22Rv1 (cell line): ENCODE data around the gene TIRAP.

Experiments used
- H3K27ac ChIP-seq: fragments of 450-650 bp; 2 replicates; pipeline ENCODE4 v1.5.1; 2017
- ZFX ChIP-seq: fragments of 450-650 bp; IDR thresholded peaks from 2 replicates; pipeline ENCODE4 v1.6.1; 2017; ENCODE audit warnings: antibody characterized with exemption, borderline replicate concordance
- TF ChIP-seq, protein P1 (sequence below): fragments of 450-650 bp; IDR thresholded peaks from 2 replicates; pipeline ENCODE4 v1.5.1; 2017; ENCODE audit warnings: mild to moderate bottlenecking

Gene TIRAP

GRCh38 chr11:126257764-126258163 lies 25.1 kb upstream of the TIRAP start:
- H3K27ac ChIP-seq: no peak overlapping the region
- no peak for TF ChIP-seq ZFX
- TF ChIP-seq, protein P1, sequence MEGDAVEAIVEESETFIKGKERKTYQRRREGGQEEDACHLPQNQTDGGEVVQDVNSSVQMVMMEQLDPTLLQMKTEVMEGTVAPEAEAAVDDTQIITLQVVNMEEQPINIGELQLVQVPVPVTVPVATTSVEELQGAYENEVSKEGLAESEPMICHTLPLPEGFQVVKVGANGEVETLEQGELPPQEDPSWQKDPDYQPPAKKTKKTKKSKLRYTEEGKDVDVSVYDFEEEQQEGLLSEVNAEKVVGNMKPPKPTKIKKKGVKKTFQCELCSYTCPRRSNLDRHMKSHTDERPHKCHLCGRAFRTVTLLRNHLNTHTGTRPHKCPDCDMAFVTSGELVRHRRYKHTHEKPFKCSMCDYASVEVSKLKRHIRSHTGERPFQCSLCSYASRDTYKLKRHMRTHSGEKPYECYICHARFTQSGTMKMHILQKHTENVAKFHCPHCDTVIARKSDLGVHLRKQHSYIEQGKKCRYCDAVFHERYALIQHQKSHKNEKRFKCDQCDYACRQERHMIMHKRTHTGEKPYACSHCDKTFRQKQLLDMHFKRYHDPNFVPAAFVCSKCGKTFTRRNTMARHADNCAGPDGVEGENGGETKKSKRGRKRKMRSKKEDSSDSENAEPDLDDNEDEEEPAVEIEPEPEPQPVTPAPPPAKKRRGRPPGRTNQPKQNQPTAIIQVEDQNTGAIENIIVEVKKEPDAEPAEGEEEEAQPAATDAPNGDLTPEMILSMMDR: no peak

GRCh38 chr11:126262216-126262615 lies 20.7 kb upstream of the TIRAP start:
- TF ChIP-seq ZFX: no peak
- TF ChIP-seq, protein P1: no peak
- H3K27ac ChIP-seq: peak overlapping the region; percentile 28; the same call in 1 of the 2 replicates

DNA sequence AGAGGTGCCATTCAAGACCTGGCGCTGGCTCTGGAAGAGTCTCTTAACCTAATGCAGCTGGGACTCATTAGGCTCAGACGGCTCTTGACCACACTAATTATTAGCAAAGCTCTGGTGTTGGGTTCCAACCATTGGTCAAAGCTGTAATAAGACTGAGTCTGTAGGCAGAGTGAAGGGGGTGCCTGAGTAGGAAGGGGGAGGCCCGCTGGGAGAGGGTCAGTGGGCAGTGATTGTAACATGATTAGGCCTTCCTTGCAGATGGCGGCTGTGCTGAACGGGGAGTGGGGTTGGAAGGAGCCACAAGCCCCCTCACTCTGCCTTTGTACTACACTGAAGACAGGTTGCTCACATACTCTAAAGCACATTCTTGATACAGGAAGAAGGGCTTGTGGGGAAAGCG lies 19.4 kb upstream of the TIRAP start:
- 0 out of 2 replicates have a peak overlapping the region, but pooled peaks have one; percentile 2 for H3K27ac ChIP-seq
- TF ChIP-seq, protein P1: no peak
- TF ChIP-seq ZFX: no peak

- no peak overlapping the region for H3K27ac ChIP-seq
- TF ChIP-seq, protein P1: no peak
- TF ChIP-seq ZFX: no peak
These were observed 17.1 kb upstream of the TIRAP start for GRCh38 chr11:126265811-126266210.

- no peak for TF ChIP-seq ZFX
- TF ChIP-seq, protein P1: no peak
- H3K27ac ChIP-seq: peak overlapping the region; percentile 80
These were observed 15.2 kb upstream of the TIRAP start for GRCh38 chr11:126267650-126268049.

DNA sequence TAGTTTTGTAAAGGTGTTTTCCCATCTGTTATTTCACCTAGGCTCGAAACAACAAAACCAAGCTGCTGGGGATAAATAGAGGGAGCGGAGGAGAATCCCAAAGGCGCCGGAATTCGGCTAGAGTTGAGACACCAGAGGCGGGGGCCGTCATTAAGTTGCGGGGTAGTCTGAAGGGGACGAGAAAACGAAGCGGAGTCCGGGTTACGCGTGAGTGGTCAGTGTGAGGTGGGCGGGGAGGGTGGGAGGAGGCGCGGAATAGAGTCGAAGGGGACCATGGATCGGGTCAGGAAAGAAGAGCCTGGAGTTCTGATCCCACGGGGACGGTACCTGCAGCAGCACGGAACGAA lies 14.6 kb upstream of the TIRAP start:
- peak overlapping the region; percentile 80 for H3K27ac ChIP-seq
- TF ChIP-seq, protein P1: no peak
- TF ChIP-seq ZFX: no peak

DNA sequence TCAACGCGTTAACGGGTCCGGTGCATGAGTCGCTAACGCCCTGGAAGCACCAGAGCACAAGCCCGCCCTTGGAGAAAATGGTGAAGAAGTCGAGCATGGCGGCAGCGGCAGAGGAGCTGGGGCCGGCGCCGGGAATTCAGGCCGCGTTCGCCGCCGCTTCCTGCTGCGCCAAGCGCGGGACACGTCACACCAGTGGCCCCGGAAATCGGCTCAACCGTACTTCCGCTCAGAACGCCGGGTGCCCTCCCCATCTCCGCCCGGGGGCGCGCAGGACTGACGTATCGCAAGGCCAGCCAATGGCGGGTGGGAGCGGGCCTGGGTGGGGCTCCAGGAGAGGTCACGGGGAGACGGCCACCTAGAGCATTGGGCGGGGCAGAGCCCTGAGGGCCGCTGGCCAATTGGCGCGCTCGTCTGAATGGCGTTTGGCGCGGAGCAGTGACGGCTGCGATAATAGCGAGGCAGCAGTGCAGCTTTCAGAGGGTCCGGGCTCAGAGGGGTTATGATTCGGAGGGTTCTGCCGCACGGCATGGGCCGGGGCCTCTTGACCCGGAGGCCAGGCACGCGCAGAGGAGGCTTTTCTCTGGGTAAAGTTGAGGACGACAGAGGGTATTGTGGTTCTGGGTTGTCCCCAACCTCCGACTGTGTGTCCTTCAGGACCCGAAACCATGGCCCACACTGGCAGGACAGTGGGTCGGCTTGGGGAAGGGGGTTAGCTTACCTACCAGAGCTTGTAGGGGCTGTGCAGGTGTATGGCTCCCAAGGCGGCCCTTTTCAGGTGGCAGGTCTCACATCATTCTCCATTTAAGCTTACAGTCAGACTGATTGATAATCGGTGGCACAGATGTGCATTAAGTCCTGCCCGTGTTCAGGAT lies 13.9 kb upstream of the TIRAP start, which contains the start of the genes FOXRED1 and SRPRA:
TSS of gene FOXRED1 (plus strand) at position 447 of the 872 bp plus-strand sequence. CDS start at position 500, 53 bp downstream.
TSS of gene SRPRA (minus strand) at position 188 of the 872 bp plus-strand sequence. CDS start at position 97, 91 bp downstream.
- H3K27ac ChIP-seq: peak within 1 kb of the TSS; percentile 80
- no peak for TF ChIP-seq ZFX
- TF ChIP-seq, protein P1: no peak
